Amygdala (tissue), 56 donors: ENCODE data around the gene TSSC4.
"Not testable (repeated sequence)": the region's sequence is repeated elsewhere in the genome, so short reads cannot be mapped to it uniquely, and the experiment has no call there.

Experiments used
- DNase-seq, 56 donors: peaks; one replicate each; lab custom pipeline; 2025; lab: John Stamatoyannopoulos, UW

TSSC4 gene

DNA sequence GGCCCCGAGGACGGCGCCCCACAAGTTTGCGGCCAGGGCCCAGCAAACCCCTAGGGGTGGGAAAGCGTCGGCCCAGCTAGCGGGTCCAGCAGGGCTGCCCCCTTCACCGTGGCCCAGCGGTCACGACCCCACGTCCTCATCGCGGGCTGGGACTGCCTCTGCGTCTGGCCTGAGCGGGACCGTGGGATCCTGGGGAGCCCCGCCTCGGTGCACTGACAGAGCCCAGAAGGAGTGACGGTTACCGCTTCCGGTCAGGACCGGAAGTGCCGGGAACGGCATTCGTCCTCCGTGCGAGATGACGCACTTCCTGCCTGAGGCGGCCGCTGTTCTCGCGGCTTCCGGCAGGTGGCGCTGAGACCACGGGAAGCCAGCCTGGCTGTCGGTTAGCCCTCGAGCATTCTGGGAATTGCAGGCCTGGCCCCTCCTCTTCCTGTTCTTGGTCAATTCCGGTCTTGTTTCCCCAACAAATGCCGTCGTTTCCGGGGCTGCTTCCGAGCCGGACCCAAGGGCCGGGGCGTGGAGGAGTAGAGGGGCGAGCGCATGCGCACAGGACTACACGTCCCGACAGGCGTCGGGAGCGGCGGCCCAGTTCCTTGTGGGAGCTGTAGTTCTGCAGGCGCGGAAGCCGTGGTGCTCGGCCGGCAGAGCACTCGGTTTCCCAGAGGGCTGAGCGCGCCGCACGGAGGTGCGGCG is at the start of gene TSSC4:
TSSC4 (plus strand) TSS at position 682 of the 693 bp plus-strand sequence. CDS start 1,884 bp downstream, outside the sequence.
- DNase-seq: peak; percentile 94 to 100 (median 99)

DNA sequence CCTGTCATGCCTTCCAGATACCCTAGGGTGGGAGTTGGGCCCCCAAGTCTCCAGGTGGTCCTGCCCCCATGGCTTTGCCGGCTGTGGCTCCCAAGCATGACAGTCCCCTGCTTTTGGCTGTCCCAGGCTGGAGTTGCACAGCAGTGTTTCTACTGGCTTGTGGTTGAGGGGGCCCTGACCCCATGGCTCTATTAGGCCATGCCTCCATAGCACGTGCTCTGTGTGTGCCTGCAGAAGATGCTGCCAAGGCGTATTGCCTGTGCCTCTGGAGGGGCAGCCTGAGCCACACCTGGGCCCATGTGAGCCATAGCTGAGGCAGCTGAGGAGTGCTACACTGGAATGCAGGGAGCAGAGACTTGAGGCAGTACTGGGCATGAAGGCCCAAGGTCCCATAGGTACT is 48.8 kb upstream of the TSSC4 start:
- no peak for DNase-seq

DNA sequence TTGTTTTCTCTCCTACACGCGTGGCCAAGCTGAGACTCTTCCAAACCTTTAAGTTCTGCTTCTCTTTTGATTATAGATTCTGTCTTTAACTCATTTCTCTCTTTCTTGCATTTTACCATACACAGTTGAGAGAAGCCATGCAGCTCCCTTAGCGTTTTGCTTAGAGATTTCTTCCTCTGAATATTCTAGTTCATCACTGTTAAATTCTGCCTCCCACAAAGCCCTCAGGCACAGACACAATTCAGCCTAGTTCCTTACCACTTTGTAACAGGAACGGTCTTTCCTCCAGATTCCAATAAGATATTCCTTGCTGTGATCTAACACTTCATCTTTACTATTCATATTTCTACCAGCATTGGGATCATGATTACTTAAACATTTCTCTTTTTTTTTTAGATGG is 48.1 kb upstream of the TSSC4 start:
- no peak for DNase-seq

DNA sequence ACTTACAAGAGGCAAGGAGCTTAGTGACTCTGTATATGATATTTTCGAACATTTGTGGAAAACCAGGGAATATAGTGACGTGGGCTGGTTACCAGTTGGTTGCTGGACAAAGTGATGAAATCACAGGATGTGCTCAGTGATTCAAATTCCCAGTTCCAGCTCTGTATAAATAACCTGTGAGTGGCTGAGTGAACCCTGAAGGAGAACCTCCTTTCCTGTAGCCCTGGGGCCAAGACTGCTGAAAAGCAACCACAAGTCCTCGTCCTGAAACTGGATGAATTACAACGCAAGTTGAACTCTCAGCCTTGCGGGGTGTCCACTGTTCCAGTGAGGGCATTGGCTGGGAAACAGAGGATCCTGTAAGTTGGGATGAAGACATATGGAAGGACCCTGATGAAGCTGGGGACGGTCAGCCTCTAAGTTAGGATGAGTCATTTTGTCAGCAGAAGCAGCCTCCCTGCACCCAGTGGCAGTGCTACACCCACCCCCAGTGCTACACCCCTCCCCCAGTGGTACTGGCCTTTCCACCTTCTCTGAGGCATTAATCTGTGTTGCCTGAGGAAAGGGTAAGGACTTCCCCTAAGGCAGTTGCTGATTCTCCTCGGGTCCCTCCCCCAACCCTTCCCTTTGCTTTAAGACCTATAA is 45.4 kb upstream of the TSSC4 start:
- DNase-seq: no peak

DNA sequence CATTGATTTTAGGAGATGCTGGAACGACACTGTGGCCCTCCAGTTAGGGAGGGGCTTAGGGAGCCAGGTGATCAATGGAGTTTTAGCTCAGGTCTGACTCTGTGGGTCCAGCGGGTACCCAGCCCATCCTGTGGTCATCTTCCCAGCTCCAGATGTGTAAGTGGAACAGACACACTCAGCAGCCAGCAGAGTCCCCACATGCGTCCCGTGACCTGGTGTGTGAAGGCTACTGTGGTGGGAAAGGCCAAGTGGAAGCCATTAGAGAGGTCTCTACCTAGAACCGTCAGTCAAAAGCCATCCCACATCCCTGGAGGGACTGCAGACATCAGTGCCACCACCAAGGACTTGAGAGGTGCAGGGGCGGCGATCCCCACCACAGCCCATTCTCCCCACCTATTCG is 43.3 kb upstream of the TSSC4 start:
- DNase-seq: no peak

DNA sequence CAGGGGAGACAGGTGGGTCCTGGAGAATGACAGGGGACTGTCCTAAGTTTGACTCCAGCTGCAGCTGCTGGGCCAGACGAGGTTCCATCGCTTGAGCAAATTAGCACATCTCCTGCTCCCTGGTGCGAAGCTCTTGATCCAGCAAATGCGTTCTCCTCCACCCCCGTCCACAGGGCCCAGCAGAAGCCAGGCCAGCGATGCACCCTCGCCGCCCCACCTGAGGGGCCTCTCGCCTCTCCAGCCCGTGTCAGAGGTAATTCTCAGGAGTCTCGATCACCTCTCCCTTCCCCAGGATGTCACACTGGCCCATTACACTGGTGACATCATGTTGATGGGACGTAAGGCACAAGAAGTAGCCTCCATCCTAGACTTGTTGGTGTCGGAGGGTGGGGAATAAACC is 42.9 kb upstream of the TSSC4 start:
- not testable (repeated sequence) for DNase-seq

DNA sequence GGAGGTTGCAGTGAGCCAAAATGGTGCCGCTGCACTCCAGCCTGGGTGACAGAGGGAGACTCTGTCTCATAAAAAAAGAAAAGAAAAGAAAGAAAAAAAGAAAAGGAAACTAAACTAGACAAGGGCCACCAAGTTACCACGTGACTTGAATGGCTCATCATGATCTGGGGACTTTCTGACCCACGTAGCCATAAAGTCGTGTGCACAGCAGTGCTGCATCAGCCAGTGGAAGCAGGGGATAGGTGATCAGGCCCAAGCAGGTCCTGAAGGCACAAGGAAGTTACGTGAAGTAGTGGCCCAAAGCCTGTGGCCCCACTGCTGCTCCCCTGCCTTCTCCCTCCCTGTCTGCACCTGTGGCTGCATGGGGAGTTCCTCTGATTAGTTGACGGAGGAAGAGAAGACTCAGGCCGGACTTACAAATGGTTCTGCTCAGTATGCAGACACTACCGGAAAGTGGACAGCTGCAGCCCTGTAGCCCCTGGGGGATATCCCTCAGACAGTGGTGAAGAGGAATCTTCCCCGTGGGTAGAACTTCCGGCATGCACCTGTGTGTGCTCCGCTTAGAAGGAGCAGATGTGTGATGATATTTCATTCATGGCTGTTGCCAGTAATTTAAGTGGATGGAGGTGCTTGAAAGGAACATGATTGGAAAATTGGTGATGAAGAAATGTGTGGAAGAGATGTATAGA is 41.7 kb upstream of the TSSC4 start:
- no peak for DNase-seq

DNA sequence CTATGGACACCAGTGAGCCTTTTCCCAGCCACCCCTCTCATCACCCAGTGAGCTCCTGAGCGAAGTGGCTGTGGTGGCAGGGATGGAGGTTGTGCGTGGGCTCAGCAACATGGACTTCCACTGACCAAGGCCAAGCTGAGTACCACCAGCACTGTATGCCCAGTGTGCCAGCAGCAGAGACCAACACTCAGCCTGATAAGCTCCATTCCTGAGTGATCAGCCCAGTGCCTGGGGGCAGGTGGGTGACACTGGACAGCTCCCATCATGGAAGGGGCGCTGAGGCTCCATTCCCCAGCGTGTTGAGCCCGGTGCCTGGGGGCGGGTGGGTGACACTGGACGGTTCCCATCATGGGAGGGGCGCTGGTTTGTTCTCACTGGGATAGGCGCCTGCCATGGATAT is 41.0 kb upstream of the TSSC4 start:
- no peak for DNase-seq

DNA sequence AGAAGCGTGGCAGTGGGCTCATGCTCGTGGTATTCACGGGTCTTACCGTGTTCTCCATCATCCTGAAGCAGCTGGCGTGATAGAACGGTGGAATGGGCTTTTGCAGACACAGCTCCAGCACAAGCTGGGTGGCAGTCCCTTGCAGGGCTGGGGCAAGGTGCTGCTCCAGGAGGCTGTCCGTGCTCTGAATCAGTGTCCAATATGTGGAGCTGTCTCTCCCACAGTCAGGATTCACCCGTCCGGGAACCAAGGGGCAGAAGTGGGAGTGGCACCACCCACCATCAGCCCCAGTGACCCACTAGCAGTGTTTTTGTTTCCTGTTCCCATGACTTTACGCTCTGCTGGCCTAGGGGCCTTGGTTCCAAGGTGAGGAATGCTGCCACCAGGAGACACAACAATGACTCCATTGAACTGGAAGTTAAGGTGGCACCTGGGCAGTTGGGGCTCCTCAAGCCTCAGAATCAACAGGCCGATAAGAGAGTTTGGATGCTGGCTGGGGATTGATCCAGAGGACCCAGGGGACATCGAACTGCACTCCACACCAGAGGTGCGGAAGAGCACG is 40.4 kb upstream of the TSSC4 start:
- DNase-seq: no peak

DNA sequence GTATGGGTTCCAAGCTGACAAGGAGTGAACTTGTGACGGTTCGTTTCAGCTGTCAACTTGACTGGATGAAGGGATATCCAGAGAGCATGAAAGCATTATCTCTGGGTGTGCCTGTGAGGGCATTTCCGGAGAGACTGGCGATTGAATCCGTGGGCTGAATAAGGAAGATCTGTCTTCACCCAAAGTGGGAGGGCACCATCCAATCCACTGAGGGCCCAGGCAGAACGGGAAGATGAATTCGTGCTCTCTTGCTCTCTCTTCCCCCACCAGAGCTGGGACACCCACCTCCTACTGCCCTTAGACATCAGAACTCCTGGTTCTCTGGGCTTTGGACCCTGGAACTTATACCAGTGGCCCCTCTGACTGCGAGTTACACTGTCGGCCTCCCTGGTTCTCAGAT is 39.0 kb upstream of the TSSC4 start:
- no peak for DNase-seq

DNA sequence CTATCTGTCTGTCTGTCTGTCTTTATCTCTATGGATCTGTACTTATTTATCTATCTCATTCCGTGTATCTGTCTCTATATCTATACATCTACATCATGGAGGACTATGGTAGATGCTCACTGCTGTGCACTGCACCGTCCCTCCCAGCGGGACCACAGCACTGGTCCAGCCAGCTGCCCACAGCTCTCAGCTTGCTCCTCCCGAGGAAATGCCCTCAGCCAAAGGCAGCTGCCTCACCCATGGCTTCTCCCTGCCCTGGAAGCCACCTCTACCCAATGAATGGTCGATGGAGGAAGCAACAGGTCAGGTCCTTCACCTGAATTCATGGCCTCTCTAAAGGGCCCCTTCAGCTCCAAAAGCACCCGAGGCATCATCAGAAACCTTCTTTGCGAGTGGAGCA is 38.1 kb upstream of the TSSC4 start:
- DNase-seq: no peak

DNA sequence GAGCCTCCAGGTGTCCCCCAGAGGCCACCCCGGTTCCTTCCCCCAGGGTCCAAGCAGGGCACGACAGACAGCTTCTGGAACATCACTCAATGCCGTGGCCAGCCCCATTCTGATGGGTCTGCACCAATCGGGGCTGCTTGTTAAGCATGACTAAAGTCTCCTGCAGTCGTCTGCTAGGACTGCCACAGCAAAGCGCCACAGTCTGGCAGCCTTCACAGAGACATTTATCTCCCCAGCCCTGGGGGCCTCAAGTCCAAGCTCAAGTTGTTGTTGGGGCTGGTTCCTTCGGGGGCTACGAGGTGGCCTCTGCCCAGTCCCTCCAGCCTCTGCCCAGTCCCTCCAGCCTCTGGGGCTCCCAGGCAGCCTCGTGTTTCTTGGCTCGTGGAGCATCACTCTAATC is 37.4 kb upstream of the TSSC4 start:
- DNase-seq: no peak

DNA sequence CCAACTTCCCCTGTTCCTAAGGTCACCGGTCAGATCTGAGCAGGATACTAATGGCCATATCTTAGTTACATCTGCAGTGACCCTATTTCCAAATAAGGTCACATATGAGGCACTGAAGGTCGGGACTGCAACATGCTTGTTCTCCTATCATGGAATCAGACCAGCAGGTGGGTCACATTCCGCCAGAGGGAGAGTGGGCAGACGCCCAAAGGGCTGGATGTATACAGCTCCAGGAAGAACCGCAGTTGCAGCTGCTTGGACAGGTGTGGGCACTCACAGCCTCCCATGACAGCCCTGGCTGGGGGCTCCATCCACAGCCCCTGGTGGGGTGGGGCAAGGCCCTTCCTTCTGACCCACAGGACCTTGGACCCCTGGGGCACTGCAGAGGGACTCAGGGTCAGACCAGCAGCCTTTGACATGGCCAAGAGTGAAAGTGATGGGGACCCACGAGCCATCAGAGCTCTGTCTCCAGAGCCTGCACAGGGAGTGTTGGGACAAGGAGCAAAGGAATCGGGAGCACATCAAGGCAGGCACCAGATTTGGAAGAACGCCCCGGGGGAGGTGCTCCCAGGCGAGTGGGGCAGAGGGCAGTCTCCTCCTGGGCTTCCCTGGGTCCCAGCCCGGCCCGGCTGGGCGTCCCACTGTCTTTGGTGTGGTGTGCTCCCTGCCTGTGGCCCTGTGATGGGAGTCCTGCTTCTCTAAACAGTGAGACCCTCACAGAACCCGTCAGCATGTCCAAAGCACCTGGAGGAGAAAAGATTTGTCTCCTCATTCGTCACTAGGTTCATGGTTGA is 36.8 kb upstream of the TSSC4 start:
- DNase-seq: no peak

DNA sequence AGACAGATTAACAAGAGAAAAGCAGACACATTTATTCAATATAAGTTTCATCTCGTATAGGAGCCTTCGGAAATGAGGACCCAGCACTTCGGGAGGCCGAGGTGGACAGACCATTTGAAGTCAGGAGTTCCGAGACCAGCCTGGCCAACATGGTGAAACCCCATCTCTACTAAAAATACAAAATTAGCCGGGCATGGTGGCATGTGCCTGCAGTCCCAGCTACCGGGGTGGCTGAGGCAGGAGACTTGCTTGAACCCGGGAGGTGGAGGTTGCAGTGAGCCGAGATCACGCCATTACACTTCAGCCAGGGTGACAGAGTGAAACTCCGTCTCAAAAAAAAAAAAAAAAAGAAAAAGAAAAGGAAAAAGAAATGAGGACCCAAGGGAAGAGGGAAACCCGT is 36.2 kb upstream of the TSSC4 start:
- not testable (repeated sequence) for DNase-seq

DNA sequence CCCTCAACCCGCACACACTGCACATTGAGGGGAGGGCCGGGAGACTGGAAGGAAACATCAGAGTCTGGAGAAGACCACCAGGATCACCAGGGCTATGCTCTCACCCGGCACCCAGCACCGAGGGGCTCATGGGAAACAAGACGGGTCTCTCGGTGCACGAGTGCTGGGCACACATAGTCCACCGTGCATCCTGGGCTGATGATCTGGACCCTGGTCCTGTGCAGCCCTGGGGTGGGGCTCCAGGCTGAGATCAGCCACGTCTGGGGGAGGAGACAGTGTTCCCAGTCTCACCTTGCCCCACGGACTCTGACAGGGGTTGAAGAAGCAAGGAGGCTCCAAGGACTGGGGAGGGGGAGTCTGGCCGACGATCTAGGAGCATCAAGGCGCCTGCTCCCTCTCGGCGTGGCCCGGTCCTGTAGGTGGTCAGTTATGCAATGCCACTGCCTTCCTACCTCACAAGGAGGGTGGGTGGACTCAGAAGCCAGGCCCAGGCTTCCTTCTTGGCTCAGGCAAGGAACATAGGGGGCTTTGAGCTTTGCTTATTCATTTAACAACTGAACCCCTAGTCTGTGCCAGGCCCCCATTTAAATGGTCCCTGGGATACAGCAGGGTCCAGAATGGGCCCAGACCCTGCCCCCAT is 34.9 kb upstream of the TSSC4 start:
- no peak for DNase-seq

DNA sequence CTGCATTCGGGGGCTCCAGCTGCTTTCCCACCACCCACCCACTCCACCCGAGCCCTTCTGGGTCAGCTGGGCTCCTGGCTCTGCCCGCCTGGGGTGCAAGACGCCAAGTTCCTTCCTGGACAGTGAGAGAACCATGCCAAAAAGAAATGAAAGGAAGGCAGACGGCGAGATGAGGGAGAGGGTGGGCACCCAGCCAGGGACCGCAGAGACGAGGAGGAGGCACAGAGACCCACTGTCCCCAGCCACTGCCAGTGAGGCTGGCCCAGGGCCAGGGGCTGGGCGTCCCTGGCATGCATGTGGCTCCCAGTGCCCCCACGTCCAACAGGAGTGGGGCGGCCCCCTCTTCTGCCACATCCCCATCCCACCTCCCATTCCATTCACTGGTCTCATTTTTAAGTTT is 34.3 kb upstream of the TSSC4 start:
- peak in 31 of 56 donors; percentile 16 to 90 (median 55) for DNase-seq

DNA sequence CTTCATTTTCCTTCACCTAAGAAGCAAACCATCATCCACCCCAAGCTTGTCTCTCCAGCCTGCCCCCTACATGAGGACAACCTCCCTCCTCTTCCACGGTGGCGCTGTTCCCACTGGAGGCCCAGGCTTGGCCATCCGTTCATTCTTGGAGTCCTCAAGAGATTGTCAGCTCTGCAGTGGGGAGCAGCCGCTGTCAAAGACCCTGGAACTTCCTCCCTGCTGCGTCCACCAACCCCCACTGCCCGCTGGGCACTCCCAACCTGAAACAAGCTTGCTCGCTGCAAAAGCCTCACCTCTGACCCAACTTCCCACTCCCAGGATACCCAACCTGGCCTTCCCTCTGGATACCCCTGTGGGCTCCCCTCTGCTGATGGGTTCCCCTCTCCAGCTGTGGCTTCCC is 33.8 kb upstream of the TSSC4 start:
- DNase-seq: peak in 5 of 56 donors; percentile 30 to 58 (median 43)

DNA sequence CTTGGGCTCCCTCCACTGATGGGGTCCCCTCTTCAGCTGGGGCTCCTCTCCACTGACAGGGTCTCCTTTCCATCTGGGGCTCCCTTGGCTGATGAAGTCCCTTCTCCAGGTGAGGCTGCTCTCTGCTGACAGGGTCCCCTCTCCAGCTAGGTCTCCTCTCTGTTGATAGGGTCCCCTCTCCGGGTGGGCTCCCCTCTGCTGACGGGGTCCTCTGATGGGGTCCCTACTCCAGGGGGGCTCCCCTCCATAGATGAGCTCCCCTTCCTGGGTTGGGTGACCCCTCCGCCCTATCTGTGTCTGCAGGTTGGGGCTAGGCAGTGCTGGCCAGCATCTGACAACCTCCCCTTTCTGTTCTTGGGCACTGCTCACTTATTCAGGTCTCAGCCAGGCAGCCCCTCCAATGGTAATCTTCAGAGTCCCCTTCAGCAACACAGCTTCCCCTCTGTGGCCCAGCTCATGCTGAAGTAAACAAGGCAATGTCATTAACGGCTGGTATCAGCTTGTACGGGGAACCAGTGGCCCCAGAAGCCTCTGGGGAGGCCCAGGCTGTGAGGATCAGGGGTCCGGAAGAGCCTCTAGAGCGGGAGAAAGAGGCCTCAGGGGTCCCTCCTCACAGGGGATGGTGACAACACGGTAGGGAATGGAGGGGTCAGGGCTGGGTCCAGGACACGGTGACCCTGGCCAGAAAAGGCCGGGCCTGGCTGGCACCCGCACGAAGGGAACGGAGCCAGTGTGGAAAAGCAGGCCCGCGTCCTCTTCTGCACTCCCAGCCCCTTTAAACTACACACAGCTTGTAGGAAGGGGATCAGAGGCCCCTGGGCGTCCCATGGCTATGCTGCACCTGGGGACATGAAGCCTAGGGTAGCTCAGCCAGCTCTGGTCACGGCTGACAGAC is 33.0 kb upstream of the TSSC4 start:
- no peak for DNase-seq

DNA sequence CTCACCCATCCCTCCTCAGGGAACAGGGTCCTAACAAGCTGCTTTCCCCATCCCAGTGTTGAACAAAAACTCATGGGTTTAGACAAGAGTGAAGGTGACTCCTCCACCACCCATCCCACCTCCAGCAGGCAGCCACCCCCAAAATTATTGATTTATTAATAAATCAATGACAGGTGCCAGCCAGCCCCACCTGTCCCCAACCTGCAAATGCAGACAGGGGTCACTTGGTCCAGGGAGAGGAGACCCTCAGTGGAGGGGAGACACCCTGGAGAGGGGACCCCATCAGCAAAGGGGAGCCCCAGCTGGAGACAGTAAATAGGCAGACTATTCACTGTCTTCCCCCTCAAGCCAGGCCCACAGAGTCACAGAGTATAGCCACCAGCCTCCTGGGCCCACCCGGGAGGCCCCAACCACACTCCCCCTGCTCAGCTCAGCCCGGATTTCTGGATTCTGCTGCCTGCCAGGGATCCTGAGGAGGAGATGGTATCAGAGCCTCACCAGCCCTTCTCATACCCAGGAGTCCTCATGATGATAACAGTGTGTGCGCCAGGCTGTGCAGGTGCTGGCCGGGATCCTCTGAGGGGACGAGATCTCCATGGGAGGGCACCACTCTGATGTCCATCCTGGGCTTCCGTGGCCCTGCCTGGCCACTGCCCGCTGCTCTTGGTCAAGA is 32.2 kb upstream of the TSSC4 start:
- DNase-seq: no peak
